Measurements from ENCODE around the gene PCF11. TPM values are rescaled to one million over a fixed set of nuclear protein-coding genes. Genes with fewer than 3 reads are reported as not detected.
A peak's percentile ranks its signal among the peaks of the same experiment; 100 is the strongest.

Gene PCF11
- total RNA-seq, 5 donors from 2014 or later (not counting 1 experiment from before 2014, with no cell fraction given) = 130 to 164 (median 151) TPM

- WGBS (ENCODE audit: insufficient coverage) = no CpG with 5 or more reads among the region's 3 CpGs
- peak overlapping the region; percentile 97 for H3K27ac Mint-ChIP-seq
- no peaks in the 10 kb centered on the region for H3K9me3 Mint-ChIP-seq
- H3K27me3 Mint-ChIP-seq = no peaks in the 10 kb centered on the region
- H3K4me1 Mint-ChIP-seq = peaks cover 73 to 74% (median 73%) of the 10 kb centered on the region in 3 donors
- Histone ChIP-seq H3K27ac (ENCODE audit: low read length) (peak overlapping the region; percentile 13), H3K36me3 (ENCODE audit: control insufficient read depth in 2 of 2, extremely low read depth in 1 of 2, insufficient read depth in 1 of 2, low read length in 1 of 2) (no peaks in the 10 kb centered on the region), H3K4me3 (ENCODE audit: control insufficient read depth in 1 of 2, extremely low read depth in 1 of 2, low read length in 1 of 2) (no peak overlapping the region), H3K9me3 (no peaks in the 10 kb centered on the region), H3K27me3 (replicated peaks in 1 of 2; ENCODE audit: control insufficient read depth in 2 of 2, extremely low read depth in 1 of 2, insufficient read depth in 2 of 2, low read length in 1 of 2) (no peaks in the 10 kb centered on the region), H3K4me1 (ENCODE audit: control insufficient read depth in 1 of 2, extremely low read depth in 1 of 2, insufficient read depth in 2 of 2, low read length in 2 of 2) (peaks cover 12 to 32% of the 10 kb centered on the region in 2 experiments)
- ChIA-PET POLR2A (no interaction called here), CTCF (interaction anchor here (0.7 to 1.4 kb wide), 2 partner anchors 87 to 251 kb away, joined by 3 read pairs; no protein-coding TSS in a partner anchor)
- DNase-seq = no peak
- peaks cover 2% of the 10 kb centered on the region for H3K36me3 Mint-ChIP-seq
- H3K4me3 Mint-ChIP-seq = no peak overlapping the region
- ATAC-seq (replicated peaks in 1 of 4) = no peak
These were observed 37.7 kb upstream of the PCF11 start for GRCh38 chr11:83119216-83119615.

DNA sequence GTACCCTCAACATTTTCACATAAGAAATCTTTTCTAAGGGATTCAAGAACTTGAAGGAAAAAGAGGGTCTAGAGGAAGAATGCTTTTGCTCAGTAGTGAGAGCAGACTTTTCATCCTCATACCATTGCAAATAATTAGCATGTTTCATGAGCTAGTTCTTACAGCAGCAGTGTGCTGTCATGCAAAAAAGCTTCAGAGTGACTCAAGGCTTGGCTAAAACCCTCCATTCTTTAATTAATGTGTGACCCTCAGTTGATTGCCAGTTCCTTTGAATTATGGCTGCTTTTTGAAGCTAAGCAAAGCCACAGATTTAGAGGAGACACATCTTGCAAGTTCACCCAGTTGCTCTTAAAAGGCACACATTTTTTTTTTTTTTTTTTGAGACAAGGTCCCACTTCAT, 36.6 kb upstream of the PCF11 start:
- CTCF ChIA-PET = interaction anchor here in 1 of 2 donors (0.7 kb wide), 1 partner anchor 137 kb away, joined by 5 read pairs; no protein-coding TSS in a partner anchor

GRCh38 chr11:83122050-83122449, 34.9 kb upstream of the PCF11 start:
- peaks cover 54 to 58% (median 55%) of the 10 kb centered on the region in 3 donors for H3K4me1 Mint-ChIP-seq
- Histone ChIP-seq H3K9me3 (no peaks in the 10 kb centered on the region), H3K36me3 (ENCODE audit: control insufficient read depth in 2 of 2, extremely low read depth in 1 of 2, insufficient read depth in 1 of 2, low read length in 1 of 2) (no peaks in the 10 kb centered on the region), H3K27me3 (replicated peaks in 1 of 2; ENCODE audit: control insufficient read depth in 2 of 2, extremely low read depth in 1 of 2, insufficient read depth in 2 of 2, low read length in 1 of 2) (peaks cover 0 to 2% of the 10 kb centered on the region in 2 experiments), H3K27ac (ENCODE audit: low read length) (peak overlapping the region; percentile 60), H3K4me3 (ENCODE audit: control insufficient read depth in 1 of 2, extremely low read depth in 1 of 2, low read length in 1 of 2) (no peak overlapping the region), H3K4me1 (ENCODE audit: control insufficient read depth in 1 of 2, extremely low read depth in 1 of 2, insufficient read depth in 2 of 2, low read length in 2 of 2) (peaks cover 9 to 16% of the 10 kb centered on the region in 2 experiments)
- peak overlapping the region; percentile 82 to 83 for H3K27ac Mint-ChIP-seq
- CTCF ChIA-PET = no interaction called here
- peak overlapping the region in 1 of 3 donors; percentile 22 for H3K4me3 Mint-ChIP-seq
- ATAC-seq (replicated peaks in 1 of 4) (no peak), DNase-seq (no peak)
- no peaks in the 10 kb centered on the region for H3K9me3 Mint-ChIP-seq
- POLR2A ChIA-PET = no interaction called here
- no peaks in the 10 kb centered on the region for H3K36me3 Mint-ChIP-seq
- no peaks in the 10 kb centered on the region for H3K27me3 Mint-ChIP-seq

More for the DNA sequence above, 36.6 kb upstream of the PCF11 start:
- no peaks in the 10 kb centered on the region for H3K9me3 ChIP-seq
- Mint-ChIP-seq H3K36me3 (no peaks in the 10 kb centered on the region), H3K27me3 (no peaks in the 10 kb centered on the region), H3K4me1 (peaks cover 65 to 67% (median 66%) of the 10 kb centered on the region in 3 donors), H3K27ac (peak overlapping the region; percentile 80 to 97), H3K9me3 (no peaks in the 10 kb centered on the region), H3K4me3 (no peak overlapping the region)
- H3K4me3 ChIP-seq (ENCODE audit: control insufficient read depth in 1 of 2, extremely low read depth in 1 of 2, low read length in 1 of 2) = no peak overlapping the region
- ATAC-seq (replicated peaks in 1 of 4) (no peak), DNase-seq (no peak)
- POLR2A ChIA-PET = interaction anchor here in 1 of 2 donors (0.6 kb wide), 1 partner anchor 53 kb away, joined by 4 read pairs; no protein-coding TSS in a partner anchor
- no peaks in the 10 kb centered on the region for H3K36me3 ChIP-seq (ENCODE audit: control insufficient read depth in 2 of 2, extremely low read depth in 1 of 2, insufficient read depth in 1 of 2, low read length in 1 of 2)
- no peak overlapping the region for H3K27ac ChIP-seq (ENCODE audit: low read length)
- peaks cover 12 to 32% of the 10 kb centered on the region in 2 experiments for H3K4me1 ChIP-seq (ENCODE audit: control insufficient read depth in 1 of 2, extremely low read depth in 1 of 2, insufficient read depth in 2 of 2, low read length in 2 of 2)
- H3K27me3 ChIP-seq (replicated peaks in 1 of 2; ENCODE audit: control insufficient read depth in 2 of 2, extremely low read depth in 1 of 2, insufficient read depth in 2 of 2, low read length in 1 of 2) = no peaks in the 10 kb centered on the region

DNA sequence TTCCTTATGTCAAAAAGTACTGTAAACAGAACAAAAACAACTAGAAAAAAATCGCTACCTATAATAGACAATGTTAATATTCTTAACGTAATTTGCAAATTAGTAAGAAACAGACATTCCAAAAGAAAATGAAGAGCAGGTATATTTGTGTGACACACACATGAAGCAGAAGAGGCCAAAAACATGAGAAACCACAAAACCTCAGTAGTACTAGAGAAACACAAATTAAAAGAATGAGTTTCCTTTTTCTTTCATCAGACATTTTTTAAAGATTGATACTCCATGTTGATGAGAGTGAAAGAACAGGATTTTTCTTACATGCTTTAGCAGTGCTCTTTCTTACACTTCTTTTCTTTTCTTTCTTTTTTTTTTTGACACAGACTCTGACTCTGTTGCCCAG, 34.2 kb upstream of the PCF11 start:
- no peaks in the 10 kb centered on the region for H3K27me3 Mint-ChIP-seq
- H3K9me3 ChIP-seq = no peaks in the 10 kb centered on the region
- H3K27ac ChIP-seq (ENCODE audit: low read length) = peak overlapping the region; percentile 60
- ChIA-PET POLR2A (no interaction called here), CTCF (no interaction called here)
- peak overlapping the region in 1 of 3 donors; percentile 22 for H3K4me3 Mint-ChIP-seq
- no peaks in the 10 kb centered on the region for H3K36me3 Mint-ChIP-seq
- peaks cover 7 to 13% of the 10 kb centered on the region in 2 experiments for H3K4me1 ChIP-seq (ENCODE audit: control insufficient read depth in 1 of 2, extremely low read depth in 1 of 2, insufficient read depth in 2 of 2, low read length in 2 of 2)
- WGBS (ENCODE audit: insufficient coverage) = no CpG with 5 or more reads among the region's 2 CpGs
- H3K4me1 Mint-ChIP-seq = peaks cover 47 to 51% (median 49%) of the 10 kb centered on the region in 3 donors
- peak; percentile 60 to 76 (median 70) for ATAC-seq (replicated peaks in 1 of 4)
- DNase-seq = no peak
- H3K27ac Mint-ChIP-seq = peak overlapping the region; percentile 82 to 83
- H3K27me3 ChIP-seq (replicated peaks in 1 of 2; ENCODE audit: control insufficient read depth in 2 of 2, extremely low read depth in 1 of 2, insufficient read depth in 2 of 2, low read length in 1 of 2) = peaks cover 0 to 5% of the 10 kb centered on the region in 2 experiments
- no peak overlapping the region for H3K4me3 ChIP-seq (ENCODE audit: control insufficient read depth in 1 of 2, extremely low read depth in 1 of 2, low read length in 1 of 2)
- no peaks in the 10 kb centered on the region for H3K9me3 Mint-ChIP-seq
- no peaks in the 10 kb centered on the region for H3K36me3 ChIP-seq (ENCODE audit: control insufficient read depth in 2 of 2, extremely low read depth in 1 of 2, insufficient read depth in 1 of 2, low read length in 1 of 2)

DNA sequence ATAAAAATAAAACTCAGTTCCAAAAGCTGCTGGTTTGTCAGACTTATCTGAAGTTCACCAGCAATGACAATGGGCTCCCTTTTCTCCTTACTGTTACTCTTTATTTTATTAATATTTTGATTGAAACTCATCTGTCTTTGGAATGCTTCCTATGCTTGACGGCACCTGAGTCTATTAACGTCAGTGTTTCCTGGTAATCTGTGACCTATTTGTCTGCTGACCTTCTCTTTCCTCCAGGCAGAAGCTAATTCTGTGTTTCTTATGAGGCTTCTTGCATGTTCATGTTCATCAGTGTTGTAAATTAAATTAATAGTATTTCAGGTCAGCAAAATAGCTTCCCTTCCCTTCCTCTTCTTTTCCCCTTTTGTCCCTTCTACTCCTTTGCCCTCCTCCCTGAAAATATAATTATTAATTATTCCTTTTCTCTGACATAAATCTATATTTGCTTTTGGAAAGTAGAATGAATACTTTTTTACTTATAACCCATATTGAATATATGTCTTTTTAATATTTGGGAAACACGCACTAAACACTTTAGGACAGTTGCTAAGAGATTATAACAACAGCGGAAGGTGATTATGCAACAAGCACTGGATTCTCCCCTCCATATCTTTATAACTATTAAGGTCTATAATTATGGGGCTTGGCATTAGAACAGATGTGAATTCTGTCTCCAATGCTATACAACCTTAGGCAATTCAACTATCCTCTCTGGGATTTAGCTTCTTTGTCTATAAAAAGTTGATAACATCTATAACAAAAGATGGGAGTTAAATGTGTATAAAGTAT, 32.1 kb upstream of the PCF11 start:
- ATAC-seq (replicated peaks in 1 of 4) (no peak), DNase-seq (no peak)
- Histone ChIP-seq H3K4me1 (ENCODE audit: control insufficient read depth in 1 of 2, extremely low read depth in 1 of 2, insufficient read depth in 2 of 2, low read length in 2 of 2) (peaks cover 7 to 9% of the 10 kb centered on the region in 2 experiments), H3K27ac (ENCODE audit: low read length) (no peak overlapping the region), H3K4me3 (ENCODE audit: control insufficient read depth in 1 of 2, extremely low read depth in 1 of 2, low read length in 1 of 2) (no peak overlapping the region), H3K36me3 (ENCODE audit: control insufficient read depth in 2 of 2, extremely low read depth in 1 of 2, insufficient read depth in 1 of 2, low read length in 1 of 2) (no peaks in the 10 kb centered on the region), H3K27me3 (replicated peaks in 1 of 2; ENCODE audit: control insufficient read depth in 2 of 2, extremely low read depth in 1 of 2, insufficient read depth in 2 of 2, low read length in 1 of 2) (peaks cover 0 to 8% of the 10 kb centered on the region in 2 experiments), H3K9me3 (no peaks in the 10 kb centered on the region)
- no peaks in the 10 kb centered on the region for H3K9me3 Mint-ChIP-seq
- WGBS (ENCODE audit: insufficient coverage) = no CpG with 5 or more reads among the region's 4 CpGs
- POLR2A ChIA-PET = interaction anchor here in 1 of 2 donors (0.6 kb wide), 1 partner anchor 30 kb away, joined by 6 read pairs; no protein-coding TSS in a partner anchor
- H3K4me3 Mint-ChIP-seq = no peak overlapping the region
- no peak overlapping the region for H3K27ac Mint-ChIP-seq
- CTCF ChIA-PET = no interaction called here
- no peaks in the 10 kb centered on the region for H3K36me3 Mint-ChIP-seq
- peaks cover 31 to 33% (median 31%) of the 10 kb centered on the region in 3 donors for H3K4me1 Mint-ChIP-seq
- H3K27me3 Mint-ChIP-seq = no peaks in the 10 kb centered on the region

DNA sequence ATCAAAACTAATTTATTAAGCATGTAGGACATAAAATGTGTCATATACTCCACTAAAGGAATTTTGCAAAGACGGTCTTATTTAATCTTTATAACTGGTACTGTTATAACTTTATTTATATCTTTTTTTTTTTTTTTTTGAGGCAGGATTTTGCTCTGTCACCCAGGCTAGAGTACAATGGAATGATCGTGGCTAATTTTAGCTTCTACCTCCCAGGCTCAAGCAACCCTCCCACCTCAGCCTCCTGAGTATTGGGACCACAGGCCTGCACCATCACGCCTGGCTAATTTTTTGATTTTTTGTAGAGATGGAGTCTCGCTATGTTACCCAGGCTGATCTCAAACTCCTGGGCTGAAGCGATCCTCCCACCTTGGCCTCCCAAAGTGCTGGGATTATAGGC, 31.4 kb upstream of the PCF11 start:
- ATAC-seq (replicated peaks in 1 of 4) (no peak), DNase-seq (no peak)
- Histone ChIP-seq H3K36me3 (ENCODE audit: control insufficient read depth in 2 of 2, extremely low read depth in 1 of 2, insufficient read depth in 1 of 2, low read length in 1 of 2) (no peaks in the 10 kb centered on the region), H3K4me1 (ENCODE audit: control insufficient read depth in 1 of 2, extremely low read depth in 1 of 2, insufficient read depth in 2 of 2, low read length in 2 of 2) (peaks cover 7 to 9% of the 10 kb centered on the region in 2 experiments), H3K27ac (ENCODE audit: low read length) (no peak overlapping the region), H3K27me3 (replicated peaks in 1 of 2; ENCODE audit: control insufficient read depth in 2 of 2, extremely low read depth in 1 of 2, insufficient read depth in 2 of 2, low read length in 1 of 2) (peaks cover 0 to 8% of the 10 kb centered on the region in 2 experiments), H3K9me3 (no peaks in the 10 kb centered on the region), H3K4me3 (ENCODE audit: control insufficient read depth in 1 of 2, extremely low read depth in 1 of 2, low read length in 1 of 2) (no peak overlapping the region)
- POLR2A ChIA-PET = interaction anchor here in 1 of 2 donors (0.6 kb wide), 1 partner anchor 29 kb away, joined by 6 read pairs; no protein-coding TSS in a partner anchor
- Mint-ChIP-seq H3K9me3 (no peaks in the 10 kb centered on the region), H3K4me3 (no peak overlapping the region), H3K27ac (no peak overlapping the region), H3K27me3 (no peaks in the 10 kb centered on the region), H3K4me1 (peaks cover 24 to 25% (median 24%) of the 10 kb centered on the region in 3 donors), H3K36me3 (no peaks in the 10 kb centered on the region)
- CTCF ChIA-PET = no interaction called here
- WGBS (ENCODE audit: insufficient coverage) = 100% methylated on average over 3 of the region's 5 CpGs

Measured in T-cell (primary cell).